Urothelium cell line (cell line): Measurements from ENCODE around the gene PPL.

Experiments used
- DNase-seq: peaks from one replicate; pipeline ENCODE4 v3.0.0; 2011; ENCODE audit warnings: low spot score, mixed read lengths
- FAIRE-seq: peaks from 2 replicates; lab custom pipeline; 2011; peaks lifted over from hg19 to GRCh38; lab: Jason Lieb, UNC

The PPL gene

DNA sequence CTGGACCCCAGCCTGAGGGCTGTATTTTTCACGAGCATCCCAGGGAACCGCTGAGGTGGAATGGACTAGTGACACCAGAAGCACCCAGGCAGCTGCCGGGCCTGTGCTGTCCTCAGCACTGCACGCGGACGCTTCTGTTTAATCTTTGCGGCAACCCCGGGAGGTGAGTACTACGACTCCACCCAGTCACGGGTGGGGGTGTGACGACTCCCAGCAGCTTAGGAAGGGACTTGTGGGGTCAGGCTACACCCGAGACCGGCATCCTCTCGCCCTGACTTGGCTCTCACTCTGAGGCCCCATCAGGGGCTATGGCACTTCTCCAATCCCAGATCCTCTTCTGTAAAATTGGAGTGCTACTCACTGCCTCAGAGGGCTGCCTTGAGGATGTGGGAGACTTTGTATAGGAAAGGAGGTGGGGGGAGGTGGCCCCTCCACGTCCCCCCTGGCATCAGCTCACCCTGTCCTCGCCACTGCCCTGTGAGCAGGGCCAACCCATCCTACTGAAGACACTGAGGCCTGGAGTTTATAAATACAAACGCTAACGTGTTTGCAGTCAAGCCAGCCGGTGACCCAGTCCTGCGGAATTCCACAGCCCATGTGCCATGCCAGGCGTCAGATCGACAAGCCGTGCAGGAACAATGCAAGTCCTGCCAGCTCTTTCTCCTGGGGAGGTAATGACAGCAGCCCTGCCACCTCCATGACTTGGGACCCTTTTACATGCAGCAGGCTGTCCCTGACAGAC, 44.4 kb downstream of the PPL start:
- FAIRE-seq (peak; percentile 5), DNase-seq (no peak)

GRCh38 chr16:4891886-4892216, 45.1 kb downstream of the PPL start:
- FAIRE-seq (no peak), DNase-seq (no peak)

GRCh38 chr16:4891097-4891885, 45.7 kb downstream of the PPL start:
- FAIRE-seq (no peak), DNase-seq (no peak)

DNA sequence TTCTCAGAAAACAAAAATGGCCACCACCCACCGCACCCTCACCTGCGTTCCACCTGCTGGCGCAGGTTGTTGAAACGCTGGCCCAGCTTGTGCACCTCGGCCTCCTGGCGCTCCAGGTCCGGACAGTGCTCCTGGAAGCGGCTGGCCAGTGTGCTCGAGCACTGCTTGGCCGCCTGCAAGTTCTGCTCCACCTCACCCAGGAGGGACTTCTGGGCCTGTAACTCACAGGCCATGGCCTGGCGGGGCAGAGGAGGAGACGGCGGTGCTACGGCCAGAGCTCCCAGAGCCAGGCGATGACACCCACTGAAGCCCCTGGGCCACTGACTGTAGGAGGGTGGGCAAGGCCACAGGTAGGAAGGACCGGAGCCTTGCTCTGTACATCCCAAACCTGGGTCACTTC, 46.3 kb downstream of the PPL start:
- FAIRE-seq, result no peak
- DNase-seq, result no peak

DNA sequence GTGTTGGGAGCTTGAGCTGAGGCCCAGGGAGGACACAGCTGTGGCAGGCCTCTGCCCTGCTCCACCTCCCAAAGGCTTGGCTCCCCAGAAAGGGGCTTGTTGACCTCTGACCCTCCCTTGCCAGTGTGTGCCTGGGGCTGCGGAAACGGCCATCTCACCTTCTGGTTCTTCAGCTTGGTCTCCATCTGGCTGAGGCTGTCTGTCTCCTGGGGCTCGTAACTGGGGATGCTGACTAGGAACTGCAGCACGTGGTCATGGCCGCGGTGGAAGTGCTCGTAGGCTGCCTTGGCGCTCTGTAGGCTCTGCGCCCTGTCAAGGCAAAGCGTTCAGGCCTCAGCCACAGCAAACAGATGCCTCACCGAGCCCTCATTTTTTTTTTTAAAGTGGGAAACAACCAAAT, 46.9 kb downstream of the PPL start:
- no peak for FAIRE-seq

DNA sequence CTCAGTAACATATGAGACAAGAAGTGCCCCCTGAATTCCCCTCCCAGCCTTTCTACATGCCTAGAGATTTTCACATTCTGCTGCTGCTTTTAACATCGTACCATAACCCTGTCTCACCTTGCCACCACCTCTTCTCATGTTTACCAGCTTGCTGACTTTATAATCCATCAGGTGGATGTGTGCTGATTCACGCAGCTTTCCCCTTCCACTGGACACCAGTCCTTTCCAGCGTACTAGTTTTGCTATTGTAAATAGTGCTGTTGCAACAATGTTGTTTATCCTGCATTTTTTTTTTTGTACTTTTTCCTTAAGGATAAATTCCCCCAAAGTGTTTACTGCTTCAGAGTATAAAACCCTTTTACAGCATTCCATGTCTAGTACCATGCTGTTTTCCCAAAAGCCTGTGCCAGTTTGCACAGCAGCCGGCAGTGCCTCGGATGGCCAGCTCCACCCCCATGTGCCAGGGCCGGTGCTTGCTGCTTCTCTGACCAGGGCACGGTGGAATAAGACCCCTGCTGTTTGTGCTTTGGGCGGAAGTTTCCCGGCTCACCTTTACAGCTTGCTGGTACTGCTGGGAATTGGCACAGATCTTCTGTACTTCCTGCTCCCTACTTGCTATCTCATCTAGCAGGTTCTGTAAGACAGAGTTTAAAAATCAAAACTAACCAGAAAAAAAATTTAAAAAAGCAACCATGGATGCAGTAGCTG, 48.4 kb downstream of the PPL start:
- FAIRE-seq (no peak), DNase-seq (no peak)

More for the DNA sequence above, 46.9 kb downstream of the PPL start:
- DNase-seq, result no peak

DNA sequence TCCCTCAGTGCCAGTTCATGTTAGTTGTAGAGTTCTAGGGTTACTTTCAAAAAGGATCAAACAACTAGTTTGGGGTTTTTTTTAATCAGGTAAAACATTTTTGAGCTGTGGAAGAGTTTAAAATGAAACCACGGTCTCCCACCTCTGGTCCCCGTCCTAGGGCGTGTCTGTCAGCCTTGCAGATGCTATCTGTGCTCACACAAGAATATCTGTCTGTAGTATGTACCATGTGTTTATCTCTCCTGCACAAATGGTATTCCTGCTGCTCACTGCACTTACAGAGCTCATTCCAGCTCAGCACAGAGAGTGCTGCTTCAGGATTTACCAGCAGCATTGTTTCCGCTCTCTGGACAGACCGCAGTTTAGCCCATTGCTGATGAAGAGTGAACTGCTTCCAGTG, 50.8 kb downstream of the PPL start:
- no peak for DNase-seq
- FAIRE-seq, result no peak

GRCh38 chr16:4884972-4885874, 51.7 kb downstream of the PPL start:
- DNase-seq, result no peak
- FAIRE-seq, result no peak

DNA sequence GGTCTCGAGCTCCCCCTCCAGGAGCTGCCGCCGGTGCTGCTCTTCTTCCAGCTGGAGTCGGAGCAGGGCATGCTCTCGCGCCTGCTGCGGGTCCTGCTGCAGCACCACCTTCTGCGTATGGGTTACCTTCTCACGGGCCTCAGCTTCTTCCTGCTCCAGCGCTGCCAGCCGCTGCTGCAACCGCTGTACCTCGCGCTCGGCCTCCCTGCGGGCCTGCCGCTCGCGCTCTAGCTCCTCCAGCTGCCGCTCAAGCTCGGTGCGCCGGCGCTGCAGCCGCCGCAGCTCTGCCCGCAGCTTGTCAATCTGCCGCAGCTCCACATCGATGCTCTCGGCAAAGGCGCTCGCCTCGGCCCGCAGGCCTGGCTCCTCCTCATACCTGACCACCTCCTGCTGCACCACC, 52.7 kb downstream of the PPL start:
- DNase-seq (no peak), FAIRE-seq (no peak)

- FAIRE-seq, result no peak
Observed at GRCh38 chr16:4883501-4883900, 53.4 kb downstream of the PPL start.

GRCh38 chr16:4882633-4883285, 54.2 kb downstream of the PPL start:
- DNase-seq, result peak; percentile 83
- FAIRE-seq, result peak; percentile 92

More at GRCh38 chr16:4883501-4883900, 53.4 kb downstream of the PPL start:
- no peak for DNase-seq

- peak; percentile 41 for DNase-seq
- no peak for FAIRE-seq
Observed at GRCh38 chr16:4882000-4882632, 54.8 kb downstream of the PPL start.

DNA sequence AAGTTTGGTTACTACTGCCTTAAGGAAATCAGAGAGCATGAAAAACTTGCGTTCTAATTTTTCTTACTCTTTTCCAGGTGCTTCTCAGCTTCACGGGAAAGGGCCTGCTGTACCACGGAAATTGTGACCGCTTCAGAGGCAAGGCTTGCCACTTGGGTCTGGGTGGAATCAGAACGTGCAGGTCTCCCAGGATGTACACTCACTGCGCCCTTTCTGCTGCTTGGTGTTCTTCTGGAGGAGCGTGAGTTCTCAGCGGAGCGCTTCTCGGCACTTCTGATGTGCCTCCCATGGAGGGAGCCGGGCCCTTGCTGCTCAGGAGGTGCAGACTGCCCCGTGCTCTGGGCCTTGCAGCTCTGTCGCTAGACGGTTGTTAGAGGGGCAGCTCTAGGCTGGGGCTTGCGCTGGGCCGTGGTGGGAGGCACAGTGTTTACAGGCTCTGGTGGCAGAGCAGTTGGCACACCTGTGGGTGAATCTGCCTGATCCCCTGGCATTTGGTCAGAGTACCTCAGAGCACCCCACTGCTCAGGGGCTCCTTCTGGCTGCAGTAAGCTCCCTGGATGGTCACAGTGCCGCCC, 56.9 kb downstream of the PPL start:
- FAIRE-seq (no peak), DNase-seq (no peak)

- no peak for FAIRE-seq
Observed at GRCh38 chr16:4879049-4879448, 57.9 kb downstream of the PPL start.

DNA sequence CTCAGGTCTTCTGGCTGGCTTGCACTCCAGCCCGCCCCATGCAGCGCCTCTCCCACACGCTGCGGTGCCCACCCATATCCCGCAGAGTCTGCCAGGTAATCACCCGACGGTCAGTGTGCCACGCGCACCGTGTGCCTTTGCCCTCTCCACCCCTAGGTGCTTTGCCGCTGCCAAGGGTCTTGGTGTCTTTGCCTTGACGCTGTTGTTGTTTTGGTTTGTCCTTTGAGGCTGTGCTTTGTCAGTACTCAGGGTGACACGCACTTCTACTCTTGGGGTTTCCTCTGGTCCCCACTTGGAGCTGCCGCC, 59.6 kb downstream of the PPL start:
- FAIRE-seq, result no peak
- DNase-seq, result no peak

More at GRCh38 chr16:4879049-4879448, 57.9 kb downstream of the PPL start:
- DNase-seq, result no peak

GRCh38 chr16:4876646-4877379, 60.1 kb downstream of the PPL start:
- FAIRE-seq (no peak), DNase-seq (no peak)

DNA sequence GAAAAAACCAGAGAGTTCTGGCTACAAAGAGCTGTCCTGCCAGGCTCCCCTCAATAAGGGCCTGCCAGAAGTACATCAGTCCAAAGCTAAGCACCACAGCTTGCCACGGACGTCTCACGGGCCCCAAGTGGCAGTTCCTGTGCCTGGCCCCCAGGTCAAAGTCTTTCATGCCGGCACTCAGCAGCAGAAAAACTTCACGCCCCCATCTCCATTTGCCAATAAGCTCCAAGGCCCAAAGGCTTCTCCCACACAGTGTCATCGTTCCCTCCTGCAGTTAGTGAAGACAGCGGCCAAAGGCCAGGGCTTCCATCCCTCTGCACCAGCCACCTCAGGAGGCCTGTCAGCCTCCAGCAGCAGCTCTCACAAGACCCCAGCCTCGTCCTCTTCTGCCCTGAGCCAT, 62.3 kb downstream of the PPL start:
- no peak for FAIRE-seq

GRCh38 chr16:4873091-4873490, 63.9 kb downstream of the PPL start:
- no peak for DNase-seq
- no peak for FAIRE-seq

More for the DNA sequence above, 62.3 kb downstream of the PPL start:
- DNase-seq, result no peak

DNA sequence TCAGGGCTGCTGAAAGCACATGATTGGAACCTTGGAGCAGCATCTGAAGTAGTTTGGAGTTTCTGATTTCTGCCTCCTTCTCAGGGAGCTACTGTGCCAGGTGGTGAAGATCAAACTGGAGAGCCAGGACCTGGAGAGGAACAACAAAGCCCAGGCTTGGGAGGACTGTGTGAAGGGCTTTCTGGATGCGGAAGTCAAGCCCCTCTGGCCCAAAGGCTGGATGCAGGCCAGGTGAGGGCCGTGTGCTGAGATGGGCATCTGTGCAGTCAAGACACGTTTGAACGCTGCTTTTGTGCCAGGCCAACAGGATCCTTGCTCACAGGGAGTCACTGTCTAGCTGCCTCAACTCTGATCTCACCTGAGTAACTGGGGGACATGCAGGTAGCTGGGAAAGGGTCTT, 65.9 kb downstream of the PPL start:
- FAIRE-seq (no peak), DNase-seq (no peak)
